HG02852 (cell line): ENCODE results near the gene STAC.
"Not testable (repeated sequence)": the region's sequence is repeated elsewhere in the genome, so short reads cannot be mapped to it uniquely, and the experiment has no call there.

Experiments
- ATAC-seq: cut with Tn5 transposase; IDR thresholded peaks from one replicate; pipeline ENCODE4 v1.9.1; 2021; ENCODE audit warnings: mild to moderate bottlenecking, moderate library complexity; ENCODE audit not compliant: unreplicated experiment

Gene STAC

DNA sequence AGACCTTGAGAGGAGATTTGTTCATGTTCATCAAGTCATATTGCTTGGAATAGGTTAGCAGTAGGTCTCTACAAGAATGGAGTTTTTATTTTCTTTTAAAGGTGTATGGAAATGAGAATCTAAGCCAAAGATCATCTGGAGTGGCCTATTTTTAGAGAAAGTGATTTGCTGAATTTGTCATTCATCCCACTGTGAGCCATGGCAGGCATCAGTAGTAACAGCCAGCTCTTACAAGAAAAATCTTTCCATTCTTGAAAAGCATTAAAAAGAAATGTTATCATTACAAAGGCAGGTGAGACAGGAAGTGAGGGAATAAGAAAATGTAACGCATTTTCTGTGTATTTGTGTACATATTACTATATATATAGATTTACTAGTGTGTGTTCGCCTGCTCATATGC is 29.6 kb downstream of the STAC start:
- ATAC-seq, result no peak

- ATAC-seq, result no peak
Measured at GRCh38 chr3:36411587-36411986, 31.3 kb downstream of the STAC start.

DNA sequence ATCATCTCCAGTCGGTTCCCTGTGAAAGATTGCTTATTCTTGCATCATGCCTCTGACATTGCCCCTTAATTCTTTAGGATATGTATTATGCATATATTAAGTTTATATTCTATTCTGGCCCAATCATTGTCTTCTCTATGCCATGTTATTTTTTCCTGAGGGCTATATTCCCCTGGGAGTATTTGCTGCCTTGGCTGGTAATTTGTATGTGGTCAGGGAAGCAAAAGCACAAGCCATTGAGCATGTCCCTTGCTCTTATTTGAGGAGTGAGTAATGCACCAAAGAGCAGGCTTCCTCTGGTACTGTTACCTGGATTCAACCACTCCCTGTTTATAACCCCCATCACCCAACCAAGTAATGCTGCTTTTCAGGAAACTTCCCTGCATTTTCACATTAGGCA is 36.3 kb downstream of the STAC start:
- ATAC-seq, result no peak

DNA sequence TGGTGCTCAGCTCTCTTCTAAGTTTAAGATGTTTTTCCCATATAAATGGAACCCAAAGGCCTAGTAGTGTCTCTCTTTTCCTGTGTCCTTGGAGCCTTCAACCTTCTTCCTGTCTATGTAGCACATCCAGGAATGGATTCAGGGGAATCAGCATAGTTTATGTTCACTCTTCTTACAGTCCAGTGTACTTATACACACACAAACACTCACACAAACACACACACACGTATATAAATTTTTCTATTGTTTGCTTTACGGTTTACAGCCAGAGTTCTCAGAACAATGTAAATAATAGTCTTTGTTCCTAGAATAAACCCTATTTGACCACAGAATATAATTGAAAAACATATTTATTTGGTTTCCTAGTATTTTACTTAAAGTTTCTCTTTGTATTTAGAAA is 36.9 kb downstream of the STAC start:
- no peak for ATAC-seq

DNA sequence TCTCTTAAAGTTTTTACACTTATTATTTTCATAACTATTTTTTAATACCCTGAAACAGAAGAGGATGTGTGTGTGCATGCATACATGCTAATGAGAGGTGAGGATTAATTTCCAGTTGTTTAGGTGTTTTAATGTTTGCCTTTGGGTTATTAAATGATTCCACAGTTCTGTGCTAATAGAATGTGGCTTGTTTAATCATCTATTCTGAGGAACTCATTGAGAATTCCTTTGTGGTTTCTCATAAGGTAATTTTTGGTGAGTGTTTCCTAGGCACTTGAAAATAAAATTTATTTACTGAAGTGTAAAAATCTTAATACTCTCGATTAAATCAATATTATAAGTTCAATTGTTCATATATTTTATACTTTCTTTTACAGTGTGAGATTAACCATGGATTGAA is 38.0 kb downstream of the STAC start:
- no peak for ATAC-seq

DNA sequence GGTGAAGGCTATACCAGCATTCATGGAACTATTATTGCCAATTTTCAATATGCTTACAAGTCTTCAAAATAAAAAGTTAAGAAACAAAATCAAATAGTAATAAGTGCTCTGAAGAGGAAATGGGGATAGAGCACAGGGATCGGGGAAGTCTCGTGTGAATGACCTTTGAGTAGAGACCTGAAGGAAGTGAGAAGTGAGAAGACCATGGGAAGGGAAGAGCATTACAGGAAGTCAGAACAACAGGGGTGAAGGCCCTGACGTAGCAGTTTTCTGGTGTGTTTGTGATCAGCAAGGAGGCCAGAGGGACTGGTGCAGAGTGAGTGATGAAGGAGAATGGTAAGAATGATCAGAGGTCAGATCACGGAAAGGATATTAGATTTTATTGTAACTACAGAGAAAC is 48.1 kb downstream of the STAC start:
- ATAC-seq, result no peak

DNA sequence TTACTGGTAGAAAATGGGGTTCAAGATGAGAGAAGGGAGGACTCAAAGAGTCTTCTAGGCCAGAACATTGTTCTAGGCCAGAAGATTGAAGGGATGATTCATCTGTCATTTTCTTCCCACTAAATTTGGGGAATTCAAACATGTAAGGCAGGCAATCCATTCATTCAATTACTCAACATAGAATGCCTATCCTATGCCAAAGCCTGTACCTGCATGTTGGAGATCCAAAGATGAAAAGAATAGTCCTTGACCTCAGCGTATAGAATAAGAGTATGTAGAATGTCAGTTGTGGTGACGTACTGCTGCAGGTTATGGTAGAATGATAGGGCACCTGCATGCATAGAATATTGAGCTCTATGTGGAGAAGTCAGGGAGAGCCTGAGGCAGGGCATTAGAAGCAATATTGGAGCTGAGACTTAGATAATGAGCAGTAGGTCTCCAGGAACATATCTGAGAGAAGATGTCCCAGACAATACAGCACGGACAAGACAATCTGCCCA is 49.7 kb downstream of the STAC start:
- no peak for ATAC-seq

DNA sequence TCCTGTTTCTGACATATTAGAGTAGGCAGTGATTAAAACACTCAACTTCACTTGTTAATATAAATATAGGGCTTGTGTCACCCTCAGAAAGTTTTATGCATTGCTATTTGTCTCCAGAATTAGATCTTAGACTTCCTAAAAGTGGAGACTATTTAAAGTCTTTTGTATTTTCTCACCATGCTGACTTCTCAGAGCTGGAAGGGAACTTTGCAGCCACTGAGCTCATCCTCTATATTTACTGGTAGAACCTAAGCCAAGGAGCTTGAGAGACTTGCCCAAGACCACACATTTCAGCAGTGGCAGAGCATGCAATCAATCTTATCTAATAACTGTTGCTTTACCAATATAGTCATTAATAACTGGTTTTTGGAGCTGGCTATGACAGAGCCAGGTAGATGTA is 53.2 kb downstream of the STAC start:
- ATAC-seq, result no peak

- ATAC-seq, result no peak
Measured at GRCh38 chr3:36434687-36435426, 54.6 kb downstream of the STAC start.

DNA sequence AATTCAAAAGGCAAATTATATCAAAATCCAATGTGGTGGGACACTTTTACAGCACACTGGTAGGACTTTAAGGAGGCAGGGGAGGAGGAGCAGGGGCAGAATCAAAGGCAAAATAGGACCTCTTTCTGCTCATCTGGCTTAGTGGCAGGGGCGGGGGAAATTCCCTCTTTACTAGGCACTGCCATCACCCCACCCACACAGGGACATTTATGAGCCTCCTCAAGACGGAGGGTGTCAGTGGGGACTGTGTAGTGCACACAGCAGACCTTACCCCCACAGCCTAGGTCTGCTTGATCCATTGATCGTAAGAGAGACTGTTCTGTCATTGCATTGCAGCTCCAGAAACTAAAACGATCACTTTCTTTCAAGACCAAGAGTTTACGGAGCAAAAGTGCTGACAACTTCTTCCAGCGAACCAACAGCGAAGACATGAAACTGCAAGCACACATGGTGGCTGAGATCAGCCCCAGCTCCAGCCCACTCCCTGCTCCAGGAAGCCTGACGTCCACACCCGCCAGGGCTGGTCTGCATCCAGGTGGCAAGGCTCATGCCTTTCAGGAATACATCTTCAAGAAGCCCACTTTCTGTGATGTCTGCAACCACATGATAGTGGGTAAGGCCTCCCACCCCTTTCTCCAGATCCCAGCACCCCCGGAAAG is 62.9 kb downstream of the STAC start:
- no peak for ATAC-seq

- ATAC-seq, result no peak
Measured at GRCh38 chr3:36444909-36445308, 64.6 kb downstream of the STAC start.

- no peak for ATAC-seq
Measured at GRCh38 chr3:36446276-36446675, 66.0 kb downstream of the STAC start.

DNA sequence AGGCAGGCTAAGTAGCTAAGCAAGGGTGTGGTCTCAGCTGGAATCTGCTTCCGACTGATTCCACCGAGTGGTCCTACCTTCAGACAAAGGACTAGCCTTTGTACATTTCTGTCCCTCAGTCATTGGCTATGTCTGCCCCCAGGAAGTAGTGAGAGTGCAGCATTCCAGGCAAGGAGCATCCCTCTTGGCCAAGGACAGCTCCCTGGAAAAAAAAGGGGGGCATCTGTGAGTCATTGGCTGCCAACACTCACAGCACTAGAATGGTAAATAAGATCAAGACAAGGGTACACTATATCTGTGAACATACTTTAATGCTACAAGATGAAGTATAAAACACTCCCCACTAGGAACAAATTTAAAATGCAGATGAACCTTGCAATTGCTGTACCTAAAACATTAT is 66.8 kb downstream of the STAC start:
- no peak for ATAC-seq

DNA sequence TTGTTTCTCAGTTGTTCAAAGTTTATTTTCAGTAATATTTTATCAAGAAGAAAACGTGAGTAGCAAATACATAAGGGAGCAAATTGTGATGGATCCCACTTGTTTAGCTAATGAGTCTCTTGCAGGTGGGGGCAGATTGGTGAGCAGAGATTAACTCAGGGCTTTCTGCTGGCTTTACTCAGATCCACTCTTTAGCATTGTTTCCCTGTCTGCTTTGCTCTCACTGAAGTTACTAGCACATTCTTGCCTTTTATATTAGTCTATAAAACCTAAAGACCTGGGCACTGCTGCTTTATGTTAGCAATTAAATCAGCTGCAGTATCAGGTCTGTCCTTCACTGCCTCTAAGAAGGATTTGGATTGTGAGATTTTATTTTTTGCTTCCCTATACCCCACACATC is 71.5 kb downstream of the STAC start:
- no peak for ATAC-seq

DNA sequence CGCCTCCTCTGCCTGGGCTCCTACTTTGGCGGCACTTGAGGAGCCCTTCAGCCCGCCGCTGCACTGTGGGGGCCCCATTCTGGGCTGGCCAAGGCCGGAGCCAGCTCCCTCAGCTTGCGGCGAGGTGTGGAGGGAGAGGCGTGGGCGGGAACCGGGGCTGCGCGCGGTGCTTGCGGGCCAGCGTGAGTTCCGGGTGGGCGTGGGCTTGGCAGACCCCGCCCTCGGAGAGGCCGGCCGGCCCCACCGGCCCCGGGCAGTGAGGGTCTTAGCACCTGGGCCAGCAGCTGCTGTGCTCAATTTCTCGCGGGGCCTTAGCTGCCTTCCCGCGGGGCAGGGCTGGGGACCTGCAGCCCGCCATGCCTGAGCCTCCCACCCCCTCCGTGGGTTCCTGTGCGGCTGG is 72.9 kb downstream of the STAC start:
- ATAC-seq, result not testable (repeated sequence)

DNA sequence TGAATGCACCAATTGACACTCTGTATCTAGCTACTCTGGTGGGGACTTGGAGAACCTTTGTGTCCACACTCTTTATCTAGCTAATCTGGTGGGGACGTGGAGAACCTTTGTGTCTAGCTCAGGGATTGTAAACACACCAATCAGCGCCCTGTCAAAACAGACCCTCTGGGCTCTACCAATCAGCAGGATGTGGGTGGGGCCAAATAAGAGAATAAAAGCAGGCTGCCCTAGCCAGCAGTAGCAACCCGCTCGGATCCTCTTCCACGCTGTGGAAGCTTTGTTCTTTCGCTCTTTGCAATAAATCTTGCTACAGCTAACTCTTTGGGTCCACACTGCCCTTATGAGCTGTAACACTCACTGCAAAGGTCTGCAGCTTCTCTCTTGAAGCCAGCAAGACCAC is 73.6 kb downstream of the STAC start:
- not testable (repeated sequence) for ATAC-seq

GRCh38 chr3:36455406-36455805 is 75.1 kb downstream of the STAC start:
- no peak for ATAC-seq

DNA sequence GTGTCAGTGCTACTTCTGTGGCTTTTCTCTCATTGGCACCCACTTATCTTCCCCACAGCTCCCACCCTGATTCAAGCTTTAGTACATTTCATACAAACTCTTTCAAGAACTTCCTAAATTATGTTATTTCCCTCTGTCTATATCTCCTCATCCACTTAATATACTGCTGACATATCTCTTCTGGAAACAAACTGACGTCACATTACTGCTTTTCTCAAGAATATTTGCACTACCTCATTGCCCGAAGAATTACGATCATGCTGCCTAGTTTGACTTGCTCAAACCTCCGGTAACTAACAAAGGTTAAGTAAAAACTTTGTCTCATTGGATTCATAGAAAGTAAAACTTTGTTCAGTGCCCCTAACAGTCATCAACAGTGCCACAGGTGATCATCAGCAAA is 76.5 kb downstream of the STAC start:
- ATAC-seq, result no peak

DNA sequence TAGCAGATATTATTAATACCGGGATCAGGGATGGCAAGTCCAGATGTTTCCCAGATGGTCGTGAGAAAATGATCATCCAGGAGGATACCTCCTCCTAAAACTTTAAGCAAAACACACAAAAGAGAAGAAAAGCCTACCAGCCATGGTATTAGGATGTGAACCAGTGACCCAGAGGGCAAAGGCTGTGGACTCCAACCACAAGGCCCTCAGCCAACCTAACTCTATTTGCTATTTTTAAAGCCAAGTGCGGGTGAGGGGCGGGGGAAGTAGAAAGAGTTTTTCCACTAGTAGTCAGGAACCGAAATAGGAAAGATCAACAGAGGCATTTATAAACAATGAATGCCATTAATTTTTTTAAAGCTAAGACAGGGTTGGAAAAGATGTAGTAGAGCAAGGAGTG is 77.4 kb downstream of the STAC start:
- no peak for ATAC-seq

- ATAC-seq, result no peak
Measured at GRCh38 chr3:36459177-36459576, 78.9 kb downstream of the STAC start.

DNA sequence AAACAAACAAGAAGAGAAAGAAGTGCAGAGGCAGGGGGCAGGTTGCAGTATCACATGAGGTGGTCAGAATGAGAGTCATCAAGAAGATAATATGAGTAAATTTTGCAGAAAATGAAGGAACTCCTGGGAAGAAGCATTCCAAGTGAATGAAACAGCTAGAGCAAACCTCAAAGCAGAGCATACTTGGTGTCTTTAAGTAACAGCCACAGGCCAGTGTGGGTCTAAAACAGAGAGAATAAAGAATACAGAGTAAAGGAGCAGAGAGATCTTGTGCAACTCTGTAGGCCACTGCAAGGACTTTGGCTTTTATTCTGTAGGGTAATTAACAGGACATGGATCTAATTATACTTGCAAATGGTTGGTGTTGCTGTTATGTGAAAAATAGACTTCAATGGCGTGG is 81.3 kb downstream of the STAC start:
- ATAC-seq, result no peak

DNA sequence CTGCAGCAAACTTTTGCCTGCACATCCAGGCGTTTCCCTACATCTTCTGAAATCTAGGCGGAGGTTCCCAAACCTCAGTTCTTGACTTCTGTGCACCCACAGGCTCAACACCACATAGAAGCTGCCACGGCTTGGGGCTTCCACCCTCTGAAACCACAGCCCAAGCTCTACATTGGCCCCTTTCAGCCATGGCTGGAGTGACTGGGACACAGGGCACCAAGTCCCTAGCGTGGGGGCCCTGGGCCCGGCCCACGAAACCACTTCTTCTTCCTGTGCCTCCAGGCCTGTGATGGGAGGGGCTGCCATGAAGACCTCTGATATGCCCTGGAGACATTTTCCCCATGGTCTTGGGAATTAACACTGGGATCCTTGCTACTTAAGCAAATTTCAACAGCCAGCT is 91.7 kb downstream of the STAC start:
- ATAC-seq, result not testable (repeated sequence)

GRCh38 chr3:36475558-36475957 is 95.3 kb downstream of the STAC start:
- no peak for ATAC-seq
